K562 (cell line): ENCODE measurements around the gene DNM1. TPM values are rescaled to one million over a fixed set of nuclear protein-coding genes. Genes with fewer than 3 reads are reported as not detected.

Experiments
- ATAC-seq: fragments of 200-7000 bp; cut with Tn5 transposase; 3 replicates; pipeline ENCODE4 v1.9.1; 2020; ENCODE audit warnings: moderate library complexity
- BruUV-seq: library from RNA; stranded (reverse); fragments of 400-500 nt; replicated peaks from 2 replicates; lab custom pipeline; 2021; lab: Mats Ljungman, UMichigan
- CTCF ChIA-PET: fragments of 300-600 bp; formaldehyde crosslinking; extraction: SDS; loops from one replicate; lab custom pipeline; 2021; ENCODE audit warnings: low intra/inter-chr PET ratio; lab: Yijun Ruan, JAX
- POLR2A ChIA-PET: fragments of 300-600, 350-650 bp; sonication (Branson Sonifier 250); formaldehyde crosslinking; extraction: SDS; loops from one replicate; lab custom pipeline; 2021; ENCODE audit warnings: antibody characterized with exemption, inconsistent platforms; lab: Yijun Ruan, JAX
- DNase-seq, 4 experiments: peaks; one replicate each; pipeline versions ENCODE4 v3.0.0 to v3.0.0-alpha.2; 2011 to 2018; ENCODE audit warnings: low spot score in 3 of 4, mixed read lengths in 3 of 4; ENCODE audit errors: extremely low read depth in 1 of 4
- FAIRE-seq: peaks from 2 replicates; lab custom pipeline; 2011; peaks lifted over from hg19 to GRCh38; lab: Jason Lieb, UNC
- H2AFZ ChIP-seq: 2 replicates; pipeline ENCODE4 v1.6.0; 2011; ENCODE audit warnings: low read depth, low read length, control low read depth, inconsistent platforms
- H3K27ac ChIP-seq: fragments of 200-600 bp; 3 replicates; pipeline ENCODE4 v1.8.0; 2011; ENCODE audit warnings: low read depth, mild to moderate bottlenecking, control low read depth, inconsistent platforms, low read length, moderate library complexity, mixed read lengths; ENCODE audit errors: extremely low read depth
- H3K27me3 ChIP-seq, 2 experiments: fragments of 300-600 bp in 1 of 2; 2 replicates in 1 of 2; 3 replicates in 1 of 2; pipeline versions ENCODE4 v1.6.0 to v1.8.0; 2011; ENCODE audit warnings: inconsistent platforms in 2 of 2, low read length in 2 of 2, mild to moderate bottlenecking in 1 of 2, mixed read lengths in 1 of 2, moderate library complexity in 1 of 2; ENCODE audit not compliant: control insufficient read depth in 2 of 2, insufficient read depth in 2 of 2
- H3K36me3 ChIP-seq: fragments of 300-600 bp; 3 replicates; pipeline ENCODE4 v1.8.0; 2011; ENCODE audit warnings: mild to moderate bottlenecking, low read length, inconsistent platforms; ENCODE audit not compliant: control insufficient read depth, insufficient read depth
- H3K4me1 ChIP-seq, 2 experiments: fragments of 200-600 bp in 1 of 2; replicated peaks in 1 of 2; 2 replicates in 1 of 2; 3 replicates in 1 of 2; pipeline versions ENCODE4 v1.5.1 to v1.8.0; 2011; ENCODE audit warnings: inconsistent platforms in 2 of 2, low read length in 2 of 2, mild to moderate bottlenecking in 1 of 2, mixed read lengths in 1 of 2, moderate library complexity in 1 of 2; ENCODE audit not compliant: control insufficient read depth in 2 of 2, insufficient read depth in 2 of 2
- H3K4me2 ChIP-seq: 2 replicates; pipeline ENCODE4 v1.6.1; 2011; ENCODE audit warnings: low read length, control low read depth, inconsistent platforms, mixed read lengths; ENCODE audit not compliant: insufficient read depth
- H3K4me3 ChIP-seq: fragments of 200-600 bp; sonication (generic), shearing (Covaris generic); 2 replicates; pipeline ENCODE4 v1.5.1; 2016; ENCODE audit warnings: control low read depth, inconsistent platforms
- H3K79me2 ChIP-seq: fragments of 200-600 bp; 3 replicates; pipeline ENCODE4 v1.8.0; 2011; ENCODE audit warnings: low read length, inconsistent platforms; ENCODE audit not compliant: control insufficient read depth, insufficient read depth
- H3K9ac ChIP-seq, 2 experiments: 2 replicates each; pipeline versions ENCODE4 v1.6.0 to v1.6.1; 2011; ENCODE audit warnings: low read depth in 2 of 2, low read length in 2 of 2, control low read depth in 1 of 2, inconsistent platforms in 1 of 2, mild to moderate bottlenecking in 1 of 2, mixed read lengths in 1 of 2; ENCODE audit not compliant: insufficient read depth in 1 of 2
- H3K9me1 ChIP-seq: one replicate; pipeline ENCODE4 v1.6.0; 2011; ENCODE audit warnings: inconsistent platforms, mild to moderate bottlenecking, low read length, moderate library complexity; ENCODE audit not compliant: control insufficient read depth, insufficient read depth
- H3K9me3 ChIP-seq: replicated peaks from 2 replicates; pipeline ENCODE4 v1.5.1; 2011; ENCODE audit warnings: low read depth, low read length, inconsistent platforms; ENCODE audit not compliant: control insufficient read depth, insufficient read depth
- H4K20me1 ChIP-seq: replicated peaks from 2 replicates; pipeline ENCODE4 v1.6.1; 2011; ENCODE audit warnings: low read length, inconsistent platforms, mixed read lengths; ENCODE audit not compliant: control insufficient read depth, insufficient read depth
- SPI1 ChIP-seq: IDR thresholded peaks from 2 replicates; pipeline ENCODE4 v1.6.1; 2011; ENCODE audit warnings: low read depth, low read length, control low read depth, borderline replicate concordance
- ZNF165 ChIP-seq: fragments of 250-450 bp; sonication (Bioruptor Pico); IDR thresholded peaks from 2 replicates; pipeline ENCODE4 v1.4.0; 2020; ENCODE audit warnings: borderline replicate concordance
- WGBS: fragments of 100-300 bp; shearing (Covaris generic); methylation state at CpG from one replicate; pipeline ENCODE4 v1.1.6; 2016; ENCODE audit warnings: low coverage, mixed read lengths; ENCODE audit not compliant: insufficient coverage; ENCODE audit errors: missing lambda C conversion rate; 5-methylcytosine and 5-hydroxymethylcytosine counted together
- in situ Hi-C: fragments of 300-500 bp; cut with MboI; formaldehyde crosslinking; loops from 4 replicates; pipeline ENCODE4 v1.15.0; 2018; ENCODE audit warnings: inconsistent platforms, mixed read lengths
- intact Hi-C: fragments of 100-400 bp; cut with micrococcal nuclease; formaldehyde crosslinking; loops from 2 replicates; pipeline ENCODE4 v1.14.2; 2022
- polyA plus RNA-seq, 8 experiments: library from polyadenylated mRNA; depleted of rRNA in 4 of 8; stranded (reverse) in 5 of 8; unstranded in 3 of 8; fragments of >200 nt; fragmentation: Nextera tagmentation in 2 of 8; fragmentation: Illumina TruSeq in 1 of 8; extraction: Ambion mirVana in 2 of 8; extraction: Trizol in 1 of 8; gene quantifications; 2 replicates each; pipeline versions ENCODE4 v1.2.1 to v1.2.3, GENCODE V29; 2011 to 2014; ENCODE audit warnings: inconsistent platforms in 1 of 8, missing spikeins in 1 of 8
- total RNA-seq, 7 experiments: library from RNA; depleted of rRNA in 6 of 7; stranded (reverse); fragments of >200 nt in 6 of 7; fragmentation: Illumina TruSeq in 2 of 7; extraction: Trizol in 2 of 7; gene quantifications; 2 replicates each; pipeline versions ENCODE4 v1.2.1 to v1.2.3, GENCODE V29; 2011 to 2021; ENCODE audit warnings: low replicate concordance in 1 of 7

Gene DNM1
- total and polyA plus RNA-seq, 9 of the 15 experiments (the other 6 are each of a cell fraction or from before 2014, with no cell fraction given), result 0.39 to 23.1 (median 9.1) TPM

GRCh38 chr9:128206916-128207910 lies 4.0 kb downstream of the DNM1 start:
- no peaks in the 10 kb centered on the region for H3K79me2 ChIP-seq
- H3K9me3 ChIP-seq, result no peaks in the 10 kb centered on the region
- peak overlapping the region in 1 of 2 experiments; percentile 52; a peak in 1 of 4 replicates for H3K9ac ChIP-seq
- no peak for ATAC-seq
- BruUV-seq, result no TSS peak
- ChIA-PET POLR2A (interaction anchor here (0.5 to 2.5 kb wide), 21 partner anchors 8 to 1514 kb away, joined by 3 to 33 read pairs (median 3); partner anchors contain the start of gene BBLN), CTCF (no interaction called here)
- H2AFZ ChIP-seq, result no peak overlapping the region
- TF ChIP-seq ZNF165 (CRISPR knock-in tag) (no peak), SPI1 (0 out of 2 replicates have a peak, but pooled peaks have one; percentile 21)
- H3K4me2 ChIP-seq, result no peak overlapping the region
- peaks cover 3% of the 10 kb centered on the region for H3K9me1 ChIP-seq
- H3K36me3 ChIP-seq, result 0 out of 3 replicates have a peak, but pooled peaks cover 4% of the 10 kb centered on the region
- FAIRE-seq, result no peak
- no peak overlapping the region for H3K27ac ChIP-seq
- DNase-seq, result no peak
- intact Hi-C loops, result loop anchor here (5.0 kb wide), 1 partner anchor 45 kb away; the partner anchor contains the start of gene BBLN
- no peak overlapping the region for H3K4me3 ChIP-seq
- 57% methylated on average over 15 of the region's 15 CpGs for WGBS
- in situ Hi-C loops, result no loop called here
- H3K27me3 ChIP-seq, result no peaks in the 10 kb centered on the region
- peaks cover 3% of the 10 kb centered on the region for H4K20me1 ChIP-seq
- H3K4me1 ChIP-seq, result peaks cover 21 to 50% of the 10 kb centered on the region in 2 experiments
